ENCODE data around the gene DUSP2. TPM values are rescaled to one million over a fixed set of nuclear protein-coding genes. Genes with fewer than 3 reads are reported as not detected.

The DUSP2 gene
- polyA plus RNA-seq, 3 donors from 2014 or later, result 272 to 875 (median 555) TPM

DNA sequence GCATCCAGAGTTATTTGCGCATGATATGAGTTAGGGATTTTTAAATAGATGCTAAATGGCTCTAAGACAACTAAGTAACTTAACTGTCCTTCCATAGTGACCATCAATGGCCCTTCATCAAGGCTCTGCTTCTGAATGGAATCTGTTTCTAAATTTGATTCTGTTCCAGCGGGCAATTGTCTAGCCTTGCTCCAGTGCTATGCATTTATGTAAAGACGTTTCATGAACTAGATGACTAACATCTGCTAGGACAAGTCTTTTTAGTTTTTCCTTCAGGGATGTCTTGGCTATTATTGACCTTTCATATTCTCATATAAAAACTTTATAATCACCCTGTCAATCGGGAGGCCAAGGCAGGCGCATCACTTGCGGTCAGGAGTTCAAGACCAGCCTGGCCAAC, 16.8 kb downstream of the DUSP2 start:
- Mint-ChIP-seq H3K27ac (peak overlapping the region in 1 of 6 donors; percentile 69), H3K4me1 (peaks cover 6% of the 10 kb centered on the region in 2 donors), H3K4me3 (no peak overlapping the region), H3K27me3 (ENCODE audit: low read depth in 3 of 3) (no peaks in the 10 kb centered on the region), H3K36me3 (peaks cover 3 to 9% (median 9%) of the 10 kb centered on the region in 3 donors), H3K9me3 (no peaks in the 10 kb centered on the region)
- no peak for DNase-seq

DNA sequence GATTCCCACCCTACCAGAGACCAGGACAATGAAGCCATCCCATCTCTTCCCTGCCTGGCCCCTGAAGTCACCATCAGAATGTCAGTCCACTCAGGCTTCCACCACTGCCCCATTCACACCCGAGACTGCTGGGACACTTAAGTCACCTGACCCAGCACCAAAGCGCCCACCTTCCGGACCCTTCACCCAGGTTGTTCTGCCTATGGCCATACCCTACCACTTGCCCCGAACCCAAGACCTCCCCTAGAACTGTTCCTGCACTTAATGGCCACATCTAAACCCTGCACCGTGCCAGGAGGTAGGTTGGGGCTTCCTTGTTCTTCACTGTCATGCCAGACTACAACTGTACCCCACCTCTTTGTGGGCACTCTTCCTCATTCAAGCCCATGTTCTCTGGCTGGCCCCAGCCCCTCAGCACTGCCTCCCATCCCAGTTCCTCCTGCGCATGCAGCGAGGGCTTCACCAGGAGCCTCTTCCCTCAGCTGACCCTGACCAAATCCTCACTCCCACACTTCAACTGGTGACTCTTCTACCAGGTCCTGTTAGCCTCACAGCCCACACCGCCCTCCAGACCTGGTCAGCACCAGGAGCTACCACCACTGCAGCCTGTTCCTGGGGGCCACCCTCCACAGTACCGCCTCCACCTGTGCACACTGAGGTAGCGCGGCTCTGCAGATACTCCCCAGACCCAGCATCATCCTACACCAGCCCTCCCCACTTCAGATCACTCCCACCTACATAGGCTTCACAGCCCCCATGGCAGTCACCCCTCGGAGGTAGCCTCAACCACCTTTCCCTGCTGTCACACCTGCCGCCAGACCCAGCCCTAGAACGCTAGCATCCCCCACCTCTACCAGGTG, 20.6 kb downstream of the DUSP2 start:
- Mint-ChIP-seq H3K27ac (no peak overlapping the region), H3K4me3 (no peak overlapping the region)

GRCh38 chr2:96123936-96124335, 21.3 kb downstream of the DUSP2 start:
- no peak overlapping the region for H3K4me3 Mint-ChIP-seq
- H3K4me1 Mint-ChIP-seq, result peaks cover 0 to 2% of the 10 kb centered on the region in 2 donors

More for the DNA sequence above, 20.6 kb downstream of the DUSP2 start:
- Mint-ChIP-seq H3K4me1 (peaks cover 0 to 2% of the 10 kb centered on the region in 2 donors), H3K9me3 (no peaks in the 10 kb centered on the region), H3K27me3 (ENCODE audit: low read depth in 3 of 3) (peaks cover 5 to 9% (median 6%) of the 10 kb centered on the region in 3 donors), H3K36me3 (peaks cover 0 to 9% (median 9%) of the 10 kb centered on the region in 3 donors)
- no peak for DNase-seq

GRCh38 chr2:96123290-96123689, 21.9 kb downstream of the DUSP2 start:
- Mint-ChIP-seq H3K27me3 (ENCODE audit: low read depth in 3 of 3) (peaks cover 7 to 9% (median 8%) of the 10 kb centered on the region in 3 donors), H3K36me3 (peaks cover 0 to 9% (median 9%) of the 10 kb centered on the region in 3 donors), H3K9me3 (no peaks in the 10 kb centered on the region), H3K4me3 (no peak overlapping the region), H3K4me1 (peaks cover 0 to 2% of the 10 kb centered on the region in 2 donors), H3K27ac (no peak overlapping the region)
- no peak for DNase-seq

More at GRCh38 chr2:96123936-96124335, 21.3 kb downstream of the DUSP2 start:
- no peak for DNase-seq
- H3K9me3 Mint-ChIP-seq, result no peaks in the 10 kb centered on the region
- H3K27me3 Mint-ChIP-seq (ENCODE audit: low read depth in 3 of 3), result peaks cover 6 to 9% (median 7%) of the 10 kb centered on the region in 3 donors
- H3K36me3 Mint-ChIP-seq, result peaks cover 0 to 9% (median 9%) of the 10 kb centered on the region in 3 donors
- H3K27ac Mint-ChIP-seq, result no peak overlapping the region

DNA sequence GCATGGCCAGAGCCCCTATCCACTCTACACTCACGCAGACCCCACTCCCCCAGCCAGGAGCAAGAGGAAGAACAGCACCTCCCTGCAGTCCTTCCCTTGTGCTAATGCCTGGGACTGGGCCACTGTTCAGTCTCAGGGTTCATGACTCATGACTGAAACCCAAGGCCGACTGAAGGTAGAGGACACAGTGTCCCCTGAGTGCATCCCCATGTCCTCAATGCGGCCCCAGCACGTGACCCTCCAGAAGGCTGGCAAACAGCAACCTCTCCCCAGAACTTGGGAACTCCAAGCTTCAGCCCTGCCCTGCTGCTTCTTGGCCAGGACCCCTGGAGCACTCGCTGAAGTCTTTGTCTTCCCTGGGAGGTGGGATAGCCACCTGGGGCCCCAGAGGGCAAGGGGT, 22.8 kb downstream of the DUSP2 start:
- Mint-ChIP-seq H3K27me3 (ENCODE audit: low read depth in 3 of 3) (peaks cover 7 to 9% (median 8%) of the 10 kb centered on the region in 3 donors), H3K4me1 (peaks cover 0 to 2% of the 10 kb centered on the region in 2 donors), H3K4me3 (no peak overlapping the region), H3K36me3 (peaks cover 0 to 9% (median 9%) of the 10 kb centered on the region in 3 donors), H3K27ac (no peak overlapping the region), H3K9me3 (no peaks in the 10 kb centered on the region)
- DNase-seq, result no peak

DNA sequence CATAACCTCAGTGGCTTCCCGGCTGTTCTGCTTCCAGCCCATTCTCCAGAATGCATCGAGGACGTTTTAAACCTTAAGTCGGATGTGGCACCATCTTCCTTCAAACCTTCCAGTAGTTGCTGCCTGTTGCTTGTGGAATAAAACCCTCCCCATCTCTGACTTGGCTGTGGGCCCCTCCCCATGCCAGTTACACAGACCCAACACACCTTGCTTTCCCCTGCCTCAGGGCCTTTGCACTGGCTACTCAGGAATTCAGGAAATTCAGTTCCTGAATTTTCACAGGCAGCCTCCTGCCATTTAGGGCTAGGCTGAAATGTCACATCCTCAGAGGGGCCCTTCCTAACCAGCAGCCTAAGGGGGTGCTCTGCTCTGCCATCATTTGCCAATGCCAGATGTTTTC, 23.8 kb downstream of the DUSP2 start:
- no peaks in the 10 kb centered on the region for H3K9me3 Mint-ChIP-seq
- peaks cover 7 to 9% (median 8%) of the 10 kb centered on the region in 3 donors for H3K27me3 Mint-ChIP-seq (ENCODE audit: low read depth in 3 of 3)
- peak overlapping the region in 1 of 6 donors; percentile 17 for H3K27ac Mint-ChIP-seq
- peaks cover 0 to 2% of the 10 kb centered on the region in 2 donors for H3K4me1 Mint-ChIP-seq
- no peak for DNase-seq
- H3K4me3 Mint-ChIP-seq, result peak overlapping the region in 1 of 5 donors; percentile 3
- H3K36me3 Mint-ChIP-seq, result peaks cover 0 to 6% (median 5%) of the 10 kb centered on the region in 3 donors

DNA sequence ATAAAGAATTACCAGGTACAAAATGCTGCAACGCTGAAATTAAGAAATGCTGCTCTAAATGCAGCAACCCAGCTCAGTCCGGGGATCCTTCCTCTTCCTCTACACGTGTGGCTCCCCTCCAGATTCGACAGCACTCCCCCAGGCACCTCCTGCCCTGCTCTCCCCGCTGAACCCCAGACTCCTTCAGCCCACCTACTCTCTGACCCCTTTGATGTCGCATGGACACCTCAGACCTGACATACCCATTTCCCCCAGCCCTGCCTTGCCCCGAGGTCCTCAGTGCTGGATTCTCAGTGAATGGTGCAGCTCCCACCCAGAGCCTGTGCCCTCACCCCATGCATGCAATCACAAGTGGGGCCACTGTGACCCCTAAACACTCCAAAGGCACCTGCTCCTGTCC, 24.2 kb downstream of the DUSP2 start:
- H3K4me1 Mint-ChIP-seq, result peaks cover 0 to 2% of the 10 kb centered on the region in 2 donors
- H3K27me3 Mint-ChIP-seq (ENCODE audit: low read depth in 3 of 3), result peaks cover 7 to 9% (median 8%) of the 10 kb centered on the region in 3 donors
- H3K27ac Mint-ChIP-seq, result peak overlapping the region in 1 of 6 donors; percentile 17
- DNase-seq, result no peak
- H3K9me3 Mint-ChIP-seq, result no peaks in the 10 kb centered on the region
- H3K36me3 Mint-ChIP-seq, result peaks cover 0 to 2% (median 1%) of the 10 kb centered on the region in 3 donors
- no peak overlapping the region for H3K4me3 Mint-ChIP-seq

DNA sequence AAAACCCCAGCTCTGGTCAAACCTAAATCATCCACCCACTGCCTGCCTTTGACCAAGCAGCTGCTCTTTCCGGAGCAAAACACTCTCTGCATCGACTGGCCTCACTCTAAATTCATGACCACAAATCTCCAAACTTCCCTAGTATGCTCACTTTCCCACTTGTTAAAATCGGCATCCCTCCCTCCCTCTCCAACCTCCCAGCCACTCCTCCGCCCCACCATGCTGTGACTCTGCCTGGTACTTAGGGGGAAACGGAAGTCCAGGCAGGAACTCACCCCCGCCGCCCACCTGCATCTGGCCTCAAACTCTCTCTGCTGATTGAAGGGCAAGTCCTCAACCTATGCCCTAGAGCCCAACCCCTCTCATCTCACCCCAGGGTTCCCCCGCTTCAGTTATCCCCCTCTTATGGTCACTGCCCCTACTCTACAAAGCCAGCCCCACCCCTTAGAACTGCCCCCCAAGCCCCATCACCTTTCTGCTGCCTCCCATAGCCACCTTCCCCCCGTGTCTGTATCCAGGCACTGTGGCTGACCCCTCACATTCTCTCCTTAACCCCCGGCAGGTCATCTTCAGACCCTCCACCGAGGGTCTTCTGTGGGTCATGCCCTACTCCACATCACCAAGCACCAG, 25.0 kb downstream of the DUSP2 start:
- Mint-ChIP-seq H3K4me1 (peaks cover 0 to 7% of the 10 kb centered on the region in 2 donors), H3K9me3 (no peaks in the 10 kb centered on the region), H3K36me3 (no peaks in the 10 kb centered on the region), H3K27ac (no peak overlapping the region), H3K27me3 (ENCODE audit: low read depth in 3 of 3) (peaks cover 8 to 12% (median 11%) of the 10 kb centered on the region in 3 donors), H3K4me3 (no peak overlapping the region)
- DNase-seq, result no peak

DNA sequence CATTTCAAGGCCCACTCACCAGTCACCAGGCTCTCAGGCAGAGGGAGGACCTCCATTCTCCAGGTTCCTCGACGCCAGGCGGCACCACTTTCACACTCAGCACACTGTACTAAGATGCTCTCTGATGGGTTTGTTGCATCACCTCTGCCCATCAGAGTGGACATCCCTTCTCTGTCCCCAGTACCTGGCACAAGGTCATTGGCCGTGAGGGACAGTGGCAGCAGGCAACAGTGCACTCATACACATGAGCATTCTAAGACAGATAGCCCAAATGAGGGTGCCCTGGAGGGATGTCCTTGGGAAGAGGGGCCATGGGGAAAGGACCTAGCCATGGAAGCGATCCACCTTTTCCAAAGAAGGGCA, 25.9 kb downstream of the DUSP2 start:
- DNase-seq, result no peak
- Mint-ChIP-seq H3K9me3 (no peaks in the 10 kb centered on the region), H3K27ac (no peak overlapping the region), H3K36me3 (no peaks in the 10 kb centered on the region), H3K4me1 (peaks cover 0 to 7% of the 10 kb centered on the region in 2 donors), H3K4me3 (no peak overlapping the region), H3K27me3 (ENCODE audit: low read depth in 3 of 3) (peaks cover 8 to 13% (median 13%) of the 10 kb centered on the region in 3 donors)

GRCh38 chr2:96118698-96119388, 26.4 kb downstream of the DUSP2 start:
- H3K27ac Mint-ChIP-seq, result no peak overlapping the region
- peaks cover 8 to 13% (median 13%) of the 10 kb centered on the region in 3 donors for H3K27me3 Mint-ChIP-seq (ENCODE audit: low read depth in 3 of 3)
- peaks cover 0 to 7% of the 10 kb centered on the region in 2 donors for H3K4me1 Mint-ChIP-seq
- H3K9me3 Mint-ChIP-seq, result no peaks in the 10 kb centered on the region
- no peak overlapping the region for H3K4me3 Mint-ChIP-seq
- DNase-seq, result no peak
- no peaks in the 10 kb centered on the region for H3K36me3 Mint-ChIP-seq

- Mint-ChIP-seq H3K27ac (no peak overlapping the region), H3K9me3 (no peaks in the 10 kb centered on the region), H3K27me3 (ENCODE audit: low read depth in 3 of 3) (peaks cover 8 to 13% (median 13%) of the 10 kb centered on the region in 3 donors), H3K4me3 (peak overlapping the region; percentile 44 to 68 (median 66)), H3K4me1 (peaks cover 0 to 7% of the 10 kb centered on the region in 2 donors), H3K36me3 (no peaks in the 10 kb centered on the region)
- no peak for DNase-seq
These were observed 27.3 kb downstream of the DUSP2 start for GRCh38 chr2:96117701-96118588.

DNA sequence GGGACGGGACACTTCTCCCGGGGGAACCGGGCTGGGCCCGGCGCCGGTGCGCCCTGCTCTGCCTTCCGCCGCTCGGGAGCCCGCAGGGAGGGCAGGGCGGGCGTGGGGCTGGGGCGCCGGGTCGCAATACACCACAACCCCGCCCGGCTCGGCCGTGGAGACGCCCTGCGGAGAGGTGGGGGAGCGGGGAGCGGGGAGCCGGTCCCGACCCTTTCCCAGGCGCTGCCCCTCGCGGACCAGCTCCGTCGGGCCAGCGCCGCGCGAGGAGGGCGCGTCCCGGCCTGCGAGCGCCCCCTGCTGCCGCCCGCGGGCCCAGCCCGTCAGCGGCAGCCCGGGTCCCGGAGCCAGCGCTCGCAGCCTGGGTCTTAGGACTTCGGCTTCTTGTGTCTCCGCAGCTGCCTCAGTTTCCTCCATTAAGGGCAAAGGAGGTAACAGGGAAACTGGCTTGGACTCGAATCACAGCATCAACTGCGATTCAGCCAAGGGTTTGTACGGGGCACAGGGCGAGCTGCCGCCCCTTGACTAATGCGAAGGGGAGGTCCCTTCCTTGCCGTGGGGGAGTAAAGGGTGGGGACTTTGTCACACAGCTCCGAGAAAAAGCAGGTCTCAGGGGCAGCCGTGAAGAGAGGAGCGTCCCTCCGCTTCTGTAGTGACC, 28.2 kb downstream of the DUSP2 start:
- Mint-ChIP-seq H3K36me3 (no peaks in the 10 kb centered on the region), H3K4me3 (peak overlapping the region in 4 of 5 donors; percentile 46 to 68 (median 63)), H3K27me3 (ENCODE audit: low read depth in 3 of 3) (peaks cover 8 to 13% (median 13%) of the 10 kb centered on the region in 3 donors), H3K27ac (no peak overlapping the region), H3K9me3 (no peaks in the 10 kb centered on the region), H3K4me1 (peaks cover 0 to 7% of the 10 kb centered on the region in 2 donors)
- DNase-seq, result peak; percentile 60 to 69 (median 62)

Data from immature natural killer cell (primary cell).